HUDEP-2 (cell line): ENCODE measurements around the gene GHRHR.

Experiments
- DNase-seq, 76 experiments: peaks; one replicate each; lab custom pipeline; 2025; ENCODE audit not compliant: unreplicated experiment in 76 of 76; lab: John Stamatoyannopoulos, UW

Gene GHRHR

DNA sequence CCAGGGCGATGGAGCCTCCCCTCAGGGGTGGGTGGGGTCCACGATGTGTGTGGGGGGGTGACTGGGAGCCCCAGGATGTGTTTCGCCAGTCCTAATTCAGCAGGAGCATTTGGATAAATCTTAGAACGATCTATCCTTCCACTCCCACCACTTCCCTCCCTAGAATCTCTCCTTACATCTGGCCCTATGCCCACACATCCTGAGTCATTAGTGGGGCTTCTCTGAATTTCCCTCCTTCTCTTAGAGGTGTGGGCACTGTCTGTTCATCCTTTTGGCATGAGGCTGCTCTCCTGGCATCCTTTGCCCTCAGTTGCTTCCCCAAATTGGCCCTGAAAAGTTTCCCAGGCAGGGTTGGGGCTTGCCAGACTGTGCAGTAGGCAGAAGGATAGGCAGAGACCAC is 1.6 kb downstream of the GHRHR start:
- DNase-seq = no peak

DNA sequence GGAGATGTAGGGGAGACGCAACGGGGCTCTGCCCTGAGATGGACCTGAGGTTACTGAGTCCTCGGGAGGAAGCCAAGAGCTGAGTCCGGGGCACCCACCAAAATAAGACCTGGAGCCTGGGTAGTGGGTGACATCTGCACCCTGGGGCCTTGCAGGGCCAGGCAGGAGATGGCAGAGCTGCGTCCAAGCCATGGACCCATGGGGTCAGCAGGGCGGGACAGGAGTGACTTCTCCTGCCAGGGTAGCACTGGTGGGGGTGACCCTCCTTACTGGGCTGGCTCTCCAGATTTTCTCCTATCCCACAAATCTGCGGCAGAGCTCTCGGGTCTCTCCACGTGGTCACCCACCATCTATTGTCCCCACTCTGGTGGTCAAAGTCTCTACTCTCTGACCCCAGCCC is 2.1 kb downstream of the GHRHR start:
- DNase-seq = no peak

DNA sequence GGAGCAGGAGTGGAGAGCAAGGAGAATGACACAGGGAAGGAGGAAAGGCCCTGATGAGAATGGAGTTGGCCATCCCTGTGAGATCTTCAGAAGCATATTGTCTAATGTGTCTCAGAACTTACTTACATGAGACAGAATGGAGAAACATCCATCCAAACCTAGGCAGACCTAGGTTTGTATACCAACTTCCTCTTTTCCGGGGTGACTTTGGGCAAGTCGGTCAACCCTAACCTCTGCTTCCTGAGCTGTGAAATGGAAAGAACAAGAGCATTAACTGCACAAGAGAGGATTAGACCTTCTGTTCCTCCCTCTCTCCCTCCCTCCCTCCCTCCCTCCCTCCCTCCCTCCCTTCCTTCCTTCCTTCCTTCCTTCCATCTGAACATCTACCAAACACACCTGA is 4.5 kb downstream of the GHRHR start:
- no peak for DNase-seq

DNA sequence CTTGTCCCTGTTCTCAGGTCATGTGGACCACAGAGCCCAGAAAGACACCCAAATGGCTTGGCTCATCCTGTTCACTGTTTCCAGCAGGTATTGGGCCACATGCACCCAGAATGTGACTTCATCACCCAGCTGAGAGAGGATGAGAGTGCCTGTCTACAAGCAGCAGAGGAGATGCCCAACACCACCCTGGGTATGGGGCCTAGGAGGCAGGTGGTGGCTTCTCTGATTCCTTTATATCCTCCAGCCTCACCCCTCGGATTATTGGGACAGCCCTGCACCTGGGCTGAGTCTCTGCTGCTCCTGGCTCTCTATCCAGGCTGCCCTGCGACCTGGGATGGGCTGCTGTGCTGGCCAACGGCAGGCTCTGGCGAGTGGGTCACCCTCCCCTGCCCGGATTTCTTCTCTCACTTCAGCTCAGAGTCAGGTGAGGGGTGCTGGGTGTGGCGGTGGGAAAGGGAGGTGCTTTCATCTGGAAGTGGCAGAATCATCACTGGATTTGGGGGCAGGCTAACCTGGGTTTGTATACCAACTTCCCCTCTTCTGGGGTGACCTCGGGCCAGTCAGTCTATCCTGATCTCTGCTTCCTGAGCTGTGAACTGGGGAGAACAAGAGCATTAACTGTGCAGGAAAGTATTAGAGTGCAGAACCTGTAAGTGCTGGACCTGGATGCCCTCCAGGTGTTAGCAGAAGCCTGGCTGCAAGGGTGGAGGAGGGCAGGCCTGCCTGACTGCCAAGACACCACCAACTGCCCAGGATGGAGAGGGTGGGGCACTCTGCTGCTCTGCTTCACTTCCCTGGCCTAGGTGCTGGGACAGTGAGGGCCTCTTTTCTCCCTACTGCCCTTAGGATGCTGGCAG is 5.2 kb downstream of the GHRHR start:
- DNase-seq = no peak

DNA sequence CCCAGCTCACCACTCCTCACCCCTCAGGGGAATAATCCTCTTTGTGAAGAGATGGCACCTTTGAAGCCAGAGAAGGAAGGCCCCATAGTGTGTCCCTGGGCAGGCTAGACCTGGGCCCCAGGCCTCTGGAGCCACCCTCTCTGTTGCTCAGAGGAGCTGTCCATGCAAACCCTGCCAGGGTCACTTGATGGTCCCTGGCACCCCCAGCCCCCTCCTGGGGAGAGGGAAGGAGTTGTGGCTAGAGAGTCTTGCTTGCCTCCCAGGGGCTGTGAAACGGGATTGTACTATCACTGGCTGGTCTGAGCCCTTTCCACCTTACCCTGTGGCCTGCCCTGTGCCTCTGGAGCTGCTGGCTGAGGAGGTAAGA is 5.8 kb downstream of the GHRHR start:
- no peak for DNase-seq

DNA sequence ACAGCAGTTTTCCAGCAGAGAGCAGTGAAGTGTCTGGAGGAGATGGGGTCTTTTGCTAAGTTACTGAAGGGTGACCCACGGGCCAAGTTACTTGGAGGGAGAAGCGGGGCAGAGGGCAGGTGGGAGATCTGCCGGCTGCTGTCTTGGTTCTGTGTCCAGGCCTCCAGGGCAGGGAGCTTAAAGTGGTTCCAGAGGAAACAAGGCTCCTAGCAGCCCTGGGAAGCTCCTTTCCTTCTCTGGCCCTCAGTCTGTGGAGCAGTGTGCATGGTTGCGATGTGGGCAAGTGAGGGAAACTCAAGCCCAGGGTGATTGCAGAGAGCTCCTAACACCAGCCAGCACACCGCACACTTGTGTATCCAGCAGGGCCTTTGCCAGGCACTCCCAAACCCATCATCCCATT is 6.3 kb downstream of the GHRHR start:
- DNase-seq = no peak

DNA sequence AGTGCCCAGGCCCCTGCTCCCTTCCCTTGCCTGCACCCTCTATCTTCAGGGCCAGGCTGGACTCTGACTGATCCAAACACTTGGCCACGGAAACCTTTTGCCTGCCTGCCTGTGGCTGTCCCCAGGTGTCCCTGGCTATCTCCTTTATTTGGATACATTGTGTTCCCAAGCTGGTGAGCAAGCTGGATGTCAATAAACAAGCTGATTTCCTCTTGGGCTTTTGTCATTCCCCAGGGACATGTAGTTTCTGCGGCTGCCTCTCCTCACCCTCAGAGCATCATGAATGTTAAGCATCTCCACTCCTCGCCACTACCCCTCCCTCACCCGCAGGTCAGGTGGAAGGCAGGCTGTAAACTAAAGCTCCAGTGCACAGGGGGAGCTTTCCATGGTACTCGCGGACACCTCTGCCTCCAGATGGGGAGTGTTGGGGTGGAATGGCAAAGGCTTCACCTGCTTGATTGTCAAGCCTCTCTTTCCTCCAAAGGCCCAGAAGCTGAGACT is 6.9 kb downstream of the GHRHR start:
- DNase-seq = no peak

DNA sequence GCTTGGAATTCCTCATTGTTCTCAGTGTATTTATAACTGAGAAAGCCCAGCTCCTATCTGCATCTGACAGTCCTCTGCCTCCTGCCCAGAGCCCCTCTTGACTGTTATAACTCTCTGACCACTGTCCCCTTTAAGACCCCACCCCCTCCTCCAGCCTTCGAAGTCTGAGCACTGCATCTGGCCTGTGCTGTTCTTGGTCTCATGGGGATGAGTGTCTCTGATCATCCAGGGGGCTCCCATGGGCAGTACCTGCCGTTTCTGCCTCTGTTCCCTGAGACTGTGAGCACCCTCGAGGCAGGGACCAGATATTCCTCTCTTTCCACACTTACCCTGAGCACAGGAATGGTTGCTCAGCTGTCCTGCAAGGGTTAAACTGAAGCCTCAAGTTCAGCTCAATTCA is 7.7 kb downstream of the GHRHR start:
- DNase-seq = no peak

DNA sequence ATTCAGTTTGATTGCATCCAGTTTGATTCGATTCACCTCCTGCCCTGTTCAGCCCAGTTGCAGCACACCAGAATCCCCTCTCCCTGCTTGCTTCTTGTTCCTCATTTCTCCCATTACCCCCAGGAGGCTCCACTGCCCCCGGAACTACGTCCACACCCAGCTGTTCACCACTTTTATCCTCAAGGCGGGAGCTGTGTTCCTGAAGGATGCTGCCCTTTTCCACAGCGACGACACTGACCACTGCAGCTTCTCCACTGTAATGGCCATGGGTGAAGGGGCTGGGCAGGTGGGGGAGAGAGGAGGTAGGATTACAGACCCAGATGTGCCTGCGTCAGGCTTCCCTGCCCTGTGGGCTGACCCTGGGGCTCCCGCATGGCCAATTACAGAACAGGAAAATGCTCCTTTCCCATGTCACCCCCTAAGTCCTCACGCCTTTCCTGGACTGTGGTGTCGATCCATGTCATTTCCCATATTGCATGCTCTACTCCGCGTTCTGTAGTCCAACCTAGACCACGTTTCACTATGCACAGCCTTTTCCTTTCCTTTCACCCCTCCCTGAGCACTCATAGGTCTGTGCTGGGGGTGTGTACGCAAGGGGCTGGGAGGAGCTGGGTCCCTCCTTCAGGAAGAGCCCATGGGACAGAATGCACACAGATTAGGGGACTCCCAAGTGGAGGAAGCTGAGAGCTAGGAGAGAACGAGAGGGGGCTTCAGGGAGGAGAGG is 8.2 kb downstream of the GHRHR start:
- DNase-seq = no peak

DNA sequence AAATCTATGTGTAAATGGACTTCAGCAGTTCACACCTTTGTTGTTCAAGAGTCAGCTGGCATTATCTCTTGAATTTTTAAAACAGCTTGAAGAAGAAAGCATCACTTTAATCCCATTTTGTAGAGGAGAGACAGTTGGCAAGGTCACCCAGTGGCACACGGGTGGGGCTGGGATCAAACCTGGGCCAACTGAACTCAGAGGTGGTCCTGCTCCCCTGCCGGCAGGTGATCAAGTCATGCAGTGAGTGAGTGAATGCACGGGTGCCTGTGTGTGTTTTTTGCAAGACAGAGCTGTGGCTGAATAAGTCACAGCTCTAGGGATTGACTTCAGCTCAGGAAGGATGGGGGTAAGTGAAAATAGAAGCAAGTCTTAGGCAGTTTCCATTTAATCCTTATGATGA is 9.5 kb downstream of the GHRHR start:
- no peak for DNase-seq

DNA sequence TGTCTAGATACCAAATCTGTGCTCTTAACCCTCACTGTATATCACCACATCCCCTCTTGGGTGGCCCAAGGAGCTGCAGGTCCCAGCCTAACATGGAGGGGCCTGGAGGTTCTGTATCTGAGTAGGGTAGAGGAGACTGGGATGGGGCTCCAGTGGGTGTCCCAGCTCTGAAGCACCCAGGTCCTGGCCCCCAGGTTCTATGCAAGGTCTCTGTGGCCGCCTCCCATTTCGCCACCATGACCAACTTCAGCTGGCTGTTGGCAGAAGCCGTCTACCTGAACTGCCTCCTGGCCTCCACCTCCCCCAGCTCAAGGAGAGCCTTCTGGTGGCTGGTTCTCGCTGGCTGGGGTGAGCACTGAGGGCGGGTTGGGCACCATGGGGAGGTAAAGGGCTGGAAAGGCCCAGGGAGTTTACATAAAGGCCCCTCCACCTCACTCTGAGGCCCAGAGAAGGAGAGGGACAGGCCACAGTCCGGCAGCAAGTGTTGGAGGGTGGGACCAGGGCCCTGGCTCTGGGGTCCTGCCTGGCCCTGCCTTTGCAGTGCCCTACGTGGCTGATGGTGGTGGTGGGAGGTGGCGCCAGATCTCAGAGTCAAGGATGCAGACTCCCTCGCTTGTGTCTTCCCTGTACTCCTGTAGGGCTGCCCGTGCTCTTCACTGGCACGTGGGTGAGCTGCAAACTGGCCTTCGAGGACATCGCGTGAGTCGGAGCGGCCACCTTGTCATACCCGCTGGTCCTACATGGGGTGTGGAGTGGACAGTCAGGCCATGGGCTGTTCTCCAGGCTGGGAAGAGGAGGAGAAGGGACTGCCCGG is 10.2 kb downstream of the GHRHR start:
- no peak for DNase-seq

DNA sequence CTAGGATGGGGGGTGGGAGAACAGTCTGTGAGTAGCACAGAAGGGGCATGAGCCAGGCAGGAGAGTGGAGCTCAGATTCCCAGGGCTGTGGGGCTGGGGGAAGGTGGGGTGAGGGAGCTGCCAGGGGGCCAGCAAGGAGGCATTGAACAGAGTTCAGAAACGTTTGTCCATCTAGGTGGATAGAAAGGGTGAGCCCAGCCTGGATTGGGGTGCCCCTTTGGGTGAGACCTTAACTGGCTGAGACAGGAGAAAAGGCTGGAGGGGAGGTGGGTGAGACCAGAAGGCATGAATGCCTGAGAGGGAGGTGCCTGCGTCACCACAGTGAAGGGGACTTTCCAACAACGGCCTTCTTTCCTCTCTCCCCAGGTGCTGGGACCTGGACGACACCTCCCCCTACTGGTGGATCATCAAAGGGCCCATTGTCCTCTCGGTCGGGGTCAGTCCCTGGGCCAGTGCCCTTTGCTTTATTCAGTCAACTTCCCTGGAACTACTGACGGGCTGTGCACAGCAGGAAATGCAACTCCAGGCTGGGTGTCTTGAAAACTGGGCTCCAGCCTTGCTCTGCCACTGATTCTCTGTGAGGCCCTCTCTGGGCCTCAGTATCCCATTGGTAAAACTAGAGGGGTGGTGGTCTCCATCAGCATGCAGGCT is 11.0 kb downstream of the GHRHR start:
- DNase-seq = peak in 55 of 76 experiments; percentile 7 to 68 (median 43)

DNA sequence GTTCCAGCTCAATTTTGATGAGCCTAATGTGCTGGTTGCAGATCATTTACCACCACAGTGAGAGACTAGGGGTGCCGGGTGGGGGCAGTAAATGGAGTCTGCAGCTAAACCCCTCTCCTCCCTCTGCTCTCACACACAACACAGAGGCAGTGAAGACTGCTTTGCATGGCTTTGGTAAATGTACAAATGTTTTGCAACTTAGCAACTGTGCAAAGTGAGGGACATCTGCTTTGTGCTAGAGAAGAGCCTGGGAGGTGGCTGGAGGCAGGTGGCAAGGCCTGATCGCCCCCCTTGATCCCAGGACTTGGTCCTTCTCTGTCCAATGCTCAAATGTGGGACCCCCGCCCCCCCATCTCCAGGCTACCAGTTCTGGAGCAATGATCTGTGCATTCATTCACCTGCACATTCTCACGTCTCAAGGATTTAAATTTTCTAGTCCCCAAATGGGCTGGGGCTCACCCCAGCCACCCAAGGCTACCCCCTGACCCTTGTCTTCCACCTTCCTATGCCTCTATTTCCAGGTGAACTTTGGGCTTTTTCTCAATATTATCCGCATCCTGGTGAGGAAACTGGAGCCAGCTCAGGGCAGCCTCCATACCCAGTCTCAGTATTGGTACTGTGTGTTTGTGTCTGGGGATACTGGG is 11.6 kb downstream of the GHRHR start:
- DNase-seq = no peak

DNA sequence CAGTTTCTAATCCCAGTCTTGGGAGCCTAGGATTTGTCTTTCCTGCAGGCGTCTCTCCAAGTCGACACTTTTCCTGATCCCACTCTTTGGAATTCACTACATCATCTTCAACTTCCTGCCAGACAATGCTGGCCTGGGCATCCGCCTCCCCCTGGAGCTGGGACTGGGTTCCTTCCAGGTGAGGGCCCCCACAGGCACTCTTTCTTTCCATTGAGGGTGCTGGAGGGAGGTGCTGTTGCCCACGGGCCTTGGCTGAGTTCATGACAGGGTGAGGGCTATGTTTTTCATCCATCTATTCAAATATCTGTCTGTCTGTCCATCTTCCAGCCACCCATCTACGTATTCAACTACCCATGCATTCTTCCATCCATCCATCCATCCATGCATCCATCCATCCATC is 12.6 kb downstream of the GHRHR start:
- DNase-seq = no peak

DNA sequence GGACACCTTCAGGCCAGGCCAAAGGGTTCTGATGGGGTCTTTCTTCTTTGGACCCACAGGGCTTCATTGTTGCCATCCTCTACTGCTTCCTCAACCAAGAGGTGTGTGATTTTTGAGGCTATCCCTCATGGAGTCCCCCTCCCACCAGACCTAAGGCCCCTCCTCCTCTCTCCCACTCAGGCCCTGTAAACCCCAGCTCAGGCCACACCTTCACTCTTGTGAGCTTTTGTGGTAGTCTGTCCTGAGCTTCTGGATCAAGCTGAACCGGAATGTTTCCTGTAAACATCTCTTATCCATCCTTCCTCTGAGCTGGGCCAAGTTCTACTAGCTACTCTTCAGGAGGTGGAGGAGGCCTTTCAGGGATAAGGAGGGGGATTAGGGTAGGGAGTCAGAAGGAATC is 13.5 kb downstream of the GHRHR start:
- DNase-seq = no peak

DNA sequence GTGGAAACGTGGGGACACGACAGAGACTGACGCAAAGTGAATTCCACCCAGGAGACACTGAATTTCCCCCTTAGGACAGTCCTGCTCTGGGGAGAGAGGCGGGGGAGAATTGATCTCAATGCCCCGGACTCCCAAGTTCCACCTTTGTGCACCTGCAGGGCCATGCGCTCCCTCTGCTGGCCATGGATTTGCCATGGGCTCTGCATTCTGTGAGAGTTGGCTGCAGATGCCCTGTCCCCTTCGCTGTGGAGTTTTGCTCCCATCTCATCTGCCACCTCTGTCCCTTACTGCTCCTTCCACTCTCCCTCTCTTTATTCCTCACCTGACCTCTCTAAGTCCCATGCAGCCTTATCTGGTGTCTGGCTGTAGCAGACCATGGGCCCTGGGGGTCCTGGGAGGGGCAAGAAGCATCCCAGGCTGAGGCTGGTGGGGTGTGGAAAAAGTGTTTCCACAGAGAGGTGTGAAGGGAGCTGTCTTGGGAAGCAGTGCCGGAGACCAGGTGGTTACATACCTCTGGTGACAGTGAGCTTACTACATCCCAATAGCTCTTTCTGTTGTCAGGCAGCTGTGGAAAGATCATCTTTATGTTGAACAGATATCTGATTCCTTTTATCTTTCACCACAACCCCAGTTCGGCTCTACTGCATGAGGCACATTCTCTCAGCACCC is 14.3 kb downstream of the GHRHR start:
- peak in 38 of 76 experiments; percentile 4 to 48 (median 31) for DNase-seq

DNA sequence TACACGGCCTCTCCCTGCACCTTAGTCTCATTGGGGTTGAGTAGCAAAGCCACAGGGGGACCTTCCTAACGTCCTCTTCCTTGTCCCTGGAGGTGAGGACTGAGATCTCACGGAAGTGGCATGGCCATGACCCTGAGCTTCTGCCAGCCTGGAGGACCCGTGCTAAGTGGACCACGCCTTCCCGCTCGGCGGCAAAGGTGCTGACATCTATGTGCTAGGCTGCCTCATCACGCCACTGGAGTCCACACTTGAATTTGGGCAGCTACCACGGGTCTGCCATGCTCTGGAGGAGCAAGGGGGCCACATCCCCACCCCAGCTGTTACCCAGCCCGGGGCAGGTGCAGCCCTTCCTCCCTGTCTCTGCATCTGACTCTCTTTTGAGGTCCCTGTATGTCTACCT is 15.3 kb downstream of the GHRHR start:
- no peak for DNase-seq

DNA sequence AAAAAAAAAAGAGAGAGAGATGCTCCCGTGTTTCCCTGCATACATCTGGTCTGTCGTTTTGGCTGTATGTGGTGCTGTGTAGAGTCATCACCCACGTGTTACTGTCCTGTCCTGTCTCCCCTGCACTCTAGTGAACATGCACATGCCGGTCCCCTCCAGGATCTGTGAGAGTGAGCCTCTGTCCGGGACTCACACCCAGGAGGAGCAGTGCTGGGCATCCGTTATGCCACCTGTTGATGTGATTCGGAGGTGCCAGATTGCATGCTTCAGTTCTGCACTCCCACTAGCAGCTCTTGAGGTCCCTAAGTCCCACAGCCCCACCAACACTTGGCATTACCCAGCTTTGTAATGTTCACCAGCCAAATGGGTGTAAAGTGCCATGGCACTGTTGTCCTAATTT is 16.4 kb downstream of the GHRHR start:
- no peak for DNase-seq

DNA sequence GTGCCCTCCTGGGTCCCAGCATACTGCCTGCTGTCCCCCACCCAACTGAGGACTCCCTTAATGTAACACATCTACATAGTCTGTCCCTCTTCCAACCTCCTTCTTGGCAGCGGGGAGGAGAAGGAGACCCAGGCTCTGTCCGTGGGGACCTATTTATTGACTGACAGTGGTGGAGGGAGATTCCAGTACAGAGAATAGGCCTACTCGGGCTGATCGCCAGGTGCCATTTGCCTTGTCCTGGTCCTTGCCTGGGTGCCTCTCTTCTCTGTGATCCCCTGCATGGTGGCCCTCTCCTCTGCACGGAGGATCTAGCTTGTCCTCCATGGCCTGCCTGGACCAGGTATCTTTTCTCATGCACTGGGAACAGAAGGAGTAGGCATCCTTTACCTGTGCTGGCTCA is 17.0 kb downstream of the GHRHR start:
- DNase-seq = no peak
